Measurements from ENCODE around the gene MYO1D. TPM values are rescaled to one million over a fixed set of nuclear protein-coding genes. Genes with fewer than 3 reads are reported as not detected.

MYO1D gene
- total RNA-seq, 1 experiment from 2014 or later, result 23.5 TPM

DNA sequence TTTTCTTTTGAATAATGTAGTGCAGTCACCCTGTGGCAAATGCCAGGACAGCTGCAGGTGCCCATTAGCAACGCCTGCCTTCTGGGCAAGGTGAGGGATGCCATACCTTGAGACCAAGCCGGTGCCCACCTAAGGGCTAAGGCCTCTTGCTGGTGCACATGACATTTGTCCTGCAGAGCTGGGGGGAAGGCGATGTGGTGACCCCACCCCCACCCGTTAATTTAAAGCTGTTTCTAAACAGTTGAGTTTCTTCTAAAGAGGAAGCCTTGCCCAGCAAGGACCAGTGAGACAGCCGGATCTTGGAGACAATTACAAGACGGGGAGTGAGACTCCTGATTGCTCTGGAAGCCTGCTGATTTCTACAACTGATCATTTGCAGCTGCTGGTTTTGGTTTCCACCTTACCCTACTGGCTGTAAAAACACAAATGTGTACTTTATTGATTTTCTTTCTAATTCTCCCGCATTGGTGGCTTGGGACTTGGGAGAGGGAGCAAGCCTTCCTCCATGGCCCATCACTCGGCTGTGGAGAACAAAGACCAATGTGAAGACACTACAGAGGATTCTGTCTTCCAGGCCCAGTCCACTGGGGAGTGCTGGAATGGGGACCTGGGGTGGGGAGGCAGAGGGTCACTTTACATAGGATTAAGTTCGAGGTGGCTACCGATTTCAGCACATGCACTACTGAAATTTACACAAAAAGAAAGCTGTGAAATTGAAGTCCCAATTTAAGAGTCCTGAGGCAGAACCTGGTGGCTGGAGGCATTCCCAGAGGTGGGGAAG, 387.4 kb downstream of the MYO1D start:
- peaks cover 4% of the 10 kb centered on the region; the same call in 1 of the 2 replicates for H3K4me1 ChIP-seq (ENCODE audit: insufficient read depth, low read length)
- no peaks in the 10 kb centered on the region for H3K9me2 ChIP-seq (replicated peaks; ENCODE audit: low read length)
- intact Hi-C loops (cut with micrococcal nuclease), result loop anchor here (10.0 kb wide), 1 partner anchor 115 kb away; no protein-coding TSS in a partner anchor
- H3K9ac ChIP-seq (ENCODE audit: low read length), result no peak overlapping the region
- BruUV-seq (replicated peaks), result no TSS peak
- TF ChIP-seq EZH2 (IDR thresholded peaks at IDR 0.05; ENCODE audit: low read length, unreplicated experiment), result no peak
- no peak for TF ChIP-seq CTCF (conservative IDR thresholded peaks at IDR 0.05; ENCODE audit: low read depth, low read length)
- TF ChIP-seq EZH2phosphoT487 (IDR thresholded peaks at IDR 0.05; ENCODE audit: borderline replicate concordance, low read length), result no peak
- no peaks in the 10 kb centered on the region for H3K27me3 ChIP-seq (ENCODE audit: low read length)
- no peak for DNase-seq
- no peak overlapping the region for H3K4me3 ChIP-seq (ENCODE audit: low read length)
- no peak for ATAC-seq
- no peak overlapping the region for H3K4me2 ChIP-seq (ENCODE audit: low read length)
- peaks cover 5% of the 10 kb centered on the region; the same call in 1 of the 2 replicates for H3K79me2 ChIP-seq (ENCODE audit: low read length)
- no peaks in the 10 kb centered on the region for H4K20me1 ChIP-seq (ENCODE audit: low read length)
- ChIA-PET CTCF (no interaction called here), POLR2A (ENCODE audit: unreplicated experiment) (interaction anchor here (0.5 kb wide), 1 partner anchor 18 kb away, joined by 3 read pairs; no protein-coding TSS in a partner anchor)
- no peak overlapping the region for H3K27ac ChIP-seq (ENCODE audit: low read length)
- peaks cover 7% of the 10 kb centered on the region for H3F3A ChIP-seq (ENCODE audit: low read length, unreplicated experiment)
- H3K36me3 ChIP-seq (ENCODE audit: low read depth, low read length), result no peaks in the 10 kb centered on the region
- H2AFZ ChIP-seq (ENCODE audit: low read length), result no peak overlapping the region
- H3K9me3 ChIP-seq (ENCODE audit: low read length), result no peaks in the 10 kb centered on the region

DNA sequence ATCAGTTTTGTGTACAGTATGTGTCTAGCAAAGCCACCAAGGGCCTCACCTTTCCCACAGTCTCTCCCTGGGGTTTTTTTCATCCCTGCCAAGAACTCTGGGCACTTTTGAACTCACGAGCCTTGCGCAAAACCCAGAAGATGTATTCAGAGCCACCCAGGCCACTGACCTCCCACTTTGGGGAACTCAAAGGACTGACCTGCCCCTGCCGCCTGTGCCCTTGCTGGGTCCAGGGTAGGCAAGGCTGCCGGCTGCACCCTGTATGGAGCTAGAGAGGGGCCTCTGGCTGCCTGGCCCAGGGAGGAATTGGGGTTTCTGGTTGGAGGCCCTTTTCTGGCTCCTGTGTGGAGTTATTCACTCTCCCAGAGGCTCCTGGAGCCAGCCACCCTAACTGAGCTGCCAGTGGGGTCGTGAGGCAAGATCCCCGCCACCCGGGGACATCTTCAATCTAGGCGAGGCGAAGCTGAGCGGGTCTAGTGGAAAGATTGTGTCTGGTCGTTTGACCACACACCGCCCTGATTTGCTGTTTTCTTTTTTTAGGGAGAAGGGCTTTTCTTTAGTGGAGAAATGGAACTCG, 388.2 kb downstream of the MYO1D start:
- no peak overlapping the region for H2AFZ ChIP-seq (ENCODE audit: low read length)
- no peak overlapping the region for H3K27ac ChIP-seq (ENCODE audit: low read length)
- intact Hi-C loops (cut with micrococcal nuclease), result loop anchor here (10.0 kb wide), 1 partner anchor 116 kb away; no protein-coding TSS in a partner anchor
- CTCF ChIA-PET, result no interaction called here
- H3K36me3 ChIP-seq (ENCODE audit: low read depth, low read length), result no peaks in the 10 kb centered on the region
- peaks cover 5% of the 10 kb centered on the region; the same call in 1 of the 2 replicates for H3K79me2 ChIP-seq (ENCODE audit: low read length)
- H3K27me3 ChIP-seq (ENCODE audit: low read length), result no peaks in the 10 kb centered on the region
- no peaks in the 10 kb centered on the region for H3K9me2 ChIP-seq (replicated peaks; ENCODE audit: low read length)
- no peak overlapping the region for H3K4me3 ChIP-seq (ENCODE audit: low read length)
- no TSS peak for BruUV-seq (replicated peaks)
- H3K9me3 ChIP-seq (ENCODE audit: low read length), result no peaks in the 10 kb centered on the region
- H3K4me1 ChIP-seq (ENCODE audit: insufficient read depth, low read length), result peaks cover 4% of the 10 kb centered on the region; the same call in 1 of the 2 replicates
- H3K9ac ChIP-seq (ENCODE audit: low read length), result no peak overlapping the region
- POLR2A ChIA-PET (ENCODE audit: unreplicated experiment), result no interaction called here
- peaks cover 7% of the 10 kb centered on the region for H3F3A ChIP-seq (ENCODE audit: low read length, unreplicated experiment)
- no peaks in the 10 kb centered on the region for H4K20me1 ChIP-seq (ENCODE audit: low read length)
- DNase-seq (no peak), ATAC-seq (no peak)
- H3K4me2 ChIP-seq (ENCODE audit: low read length), result peak overlapping the region; percentile 90; the same call in 1 of the 2 replicates
- TF ChIP-seq EZH2phosphoT487 (IDR thresholded peaks at IDR 0.05; ENCODE audit: borderline replicate concordance, low read length) (no peak), EZH2 (IDR thresholded peaks at IDR 0.05; ENCODE audit: low read length, unreplicated experiment) (no peak), CTCF (conservative IDR thresholded peaks at IDR 0.05; ENCODE audit: low read depth, low read length) (no peak)
